ENCODE data around the gene SLC6A6. TPM values are rescaled to one million over a fixed set of nuclear protein-coding genes. Genes with fewer than 3 reads are reported as not detected.
"Not testable (repeated sequence)": the region's sequence is repeated elsewhere in the genome, so short reads cannot be mapped to it uniquely, and the experiment has no call there.

SLC6A6 gene
- polyA plus RNA-seq, 12 donors, result 2.7 to 15.2 (median 4.2) TPM; not detected in 1

- DNase-seq, result no peak
These were observed 4.9 kb upstream of the SLC6A6 start for GRCh38 chr3:14397531-14397930.

GRCh38 chr3:14397940-14398796, 4.2 kb upstream of the SLC6A6 start:
- DNase-seq, result no peak

GRCh38 chr3:14398797-14399106, 3.7 kb upstream of the SLC6A6 start:
- no peak for DNase-seq

DNA sequence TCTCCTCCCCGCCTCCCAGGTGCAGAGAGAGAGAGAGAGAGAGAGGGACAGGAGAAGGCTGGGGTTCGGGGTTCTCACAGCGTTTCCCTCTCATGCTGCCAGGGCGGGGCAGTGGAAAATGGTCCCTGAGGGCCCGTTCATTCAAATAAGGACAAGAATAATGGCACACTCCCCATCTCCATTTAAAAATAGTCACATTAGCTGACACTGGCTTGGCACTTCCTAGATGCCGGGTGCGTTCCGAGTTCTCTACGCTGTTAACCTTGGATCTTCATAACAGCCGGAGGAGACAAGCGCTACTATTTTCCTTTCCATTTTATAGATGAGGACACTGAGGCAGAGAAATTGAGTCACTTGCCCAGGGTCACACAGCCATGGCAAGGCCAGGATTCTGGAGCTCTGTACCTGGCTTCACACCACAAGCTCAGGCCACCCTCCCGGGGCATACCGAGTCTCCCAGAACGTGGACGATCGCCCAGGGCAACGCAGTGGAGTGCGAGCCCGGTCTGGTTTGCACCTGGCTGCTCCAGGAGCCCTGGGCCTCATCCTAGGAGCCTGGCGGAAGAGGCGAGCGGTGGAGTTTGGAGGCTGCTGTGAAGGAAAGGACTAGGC, 608 bp upstream of the SLC6A6 start:
- no peak for DNase-seq

DNA sequence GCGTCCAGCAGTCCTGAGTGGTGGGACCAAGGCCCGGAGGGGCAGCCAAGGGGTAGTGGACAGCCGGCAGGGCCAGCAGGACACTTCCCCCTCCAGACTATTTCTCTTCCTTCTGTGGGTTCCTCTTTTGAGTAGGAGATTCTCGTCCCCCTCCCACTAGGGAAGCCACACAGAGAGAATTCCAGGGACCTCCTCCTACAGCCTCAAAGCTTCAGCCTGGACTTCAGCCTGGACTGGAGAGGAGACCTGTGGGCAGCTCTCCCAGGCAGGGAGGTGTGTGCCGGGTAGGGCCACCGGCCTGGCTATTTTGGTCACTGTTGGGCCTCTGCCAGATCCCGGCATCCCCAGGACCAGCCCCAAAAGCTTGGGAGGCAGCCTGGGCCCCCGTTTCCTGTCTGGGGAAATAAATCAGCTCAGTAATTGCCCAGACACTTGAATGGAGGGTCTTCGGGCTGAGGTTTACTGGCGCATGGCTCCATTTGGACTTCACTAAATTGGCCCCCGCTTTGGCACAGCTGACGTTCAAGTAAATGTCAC, 1.3 kb downstream of the SLC6A6 start:
- DNase-seq, result peak; percentile 45

DNA sequence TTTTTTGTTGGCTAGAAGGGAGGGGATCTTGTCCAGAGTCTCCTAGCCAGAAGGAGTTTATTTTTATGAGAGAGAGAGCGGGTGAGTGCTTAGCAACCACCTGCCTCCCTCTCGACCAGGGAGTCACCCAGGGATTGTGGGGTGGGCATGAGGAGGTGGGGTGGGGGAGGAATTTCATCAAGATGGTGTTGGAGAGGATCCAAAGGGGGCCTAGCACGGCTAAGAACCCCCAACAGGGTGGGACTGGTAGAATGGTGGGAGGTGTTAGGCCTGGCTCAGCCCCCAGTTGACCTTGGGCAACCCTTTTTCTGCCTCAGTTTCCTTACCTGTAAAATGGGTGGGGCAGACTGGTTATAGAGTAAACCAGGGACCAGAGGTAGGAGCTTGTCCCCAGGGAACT, 1.8 kb downstream of the SLC6A6 start:
- no peak for DNase-seq

DNA sequence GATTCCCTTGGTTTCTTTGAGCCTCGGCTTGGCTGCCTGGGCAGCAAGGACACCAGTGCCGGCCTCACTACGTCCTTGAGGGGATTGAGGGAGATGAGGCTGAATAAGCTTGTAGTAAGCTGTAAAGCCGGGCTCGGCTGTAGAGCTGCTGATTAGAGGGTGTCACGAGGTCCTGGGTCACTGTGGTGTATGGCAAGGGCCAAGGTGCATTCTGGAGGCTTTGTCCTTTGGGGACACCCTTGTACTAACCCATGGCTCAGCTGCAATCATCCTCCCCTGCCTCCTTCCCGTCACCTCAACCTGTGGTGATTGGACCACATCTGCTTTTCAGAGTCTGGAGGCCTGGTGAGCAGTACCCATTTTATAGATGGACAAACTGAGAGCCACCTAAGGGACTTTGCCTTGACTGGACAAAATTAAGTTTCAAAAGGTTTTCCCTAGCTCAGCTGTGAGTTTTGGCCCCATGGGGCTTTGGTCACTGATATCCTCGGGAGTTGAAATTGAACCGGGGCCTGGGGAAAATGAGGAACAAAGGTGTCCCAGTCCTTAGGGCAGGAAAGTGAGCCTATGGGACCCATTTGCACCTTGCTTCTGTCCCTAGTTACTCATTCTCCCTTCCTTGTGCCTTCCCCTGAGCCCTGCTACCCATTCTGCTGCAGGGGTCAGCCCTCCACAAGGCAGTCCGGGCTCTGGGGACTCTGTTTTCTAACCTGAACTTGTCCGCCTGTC, 2.4 kb downstream of the SLC6A6 start:
- DNase-seq, result no peak

DNA sequence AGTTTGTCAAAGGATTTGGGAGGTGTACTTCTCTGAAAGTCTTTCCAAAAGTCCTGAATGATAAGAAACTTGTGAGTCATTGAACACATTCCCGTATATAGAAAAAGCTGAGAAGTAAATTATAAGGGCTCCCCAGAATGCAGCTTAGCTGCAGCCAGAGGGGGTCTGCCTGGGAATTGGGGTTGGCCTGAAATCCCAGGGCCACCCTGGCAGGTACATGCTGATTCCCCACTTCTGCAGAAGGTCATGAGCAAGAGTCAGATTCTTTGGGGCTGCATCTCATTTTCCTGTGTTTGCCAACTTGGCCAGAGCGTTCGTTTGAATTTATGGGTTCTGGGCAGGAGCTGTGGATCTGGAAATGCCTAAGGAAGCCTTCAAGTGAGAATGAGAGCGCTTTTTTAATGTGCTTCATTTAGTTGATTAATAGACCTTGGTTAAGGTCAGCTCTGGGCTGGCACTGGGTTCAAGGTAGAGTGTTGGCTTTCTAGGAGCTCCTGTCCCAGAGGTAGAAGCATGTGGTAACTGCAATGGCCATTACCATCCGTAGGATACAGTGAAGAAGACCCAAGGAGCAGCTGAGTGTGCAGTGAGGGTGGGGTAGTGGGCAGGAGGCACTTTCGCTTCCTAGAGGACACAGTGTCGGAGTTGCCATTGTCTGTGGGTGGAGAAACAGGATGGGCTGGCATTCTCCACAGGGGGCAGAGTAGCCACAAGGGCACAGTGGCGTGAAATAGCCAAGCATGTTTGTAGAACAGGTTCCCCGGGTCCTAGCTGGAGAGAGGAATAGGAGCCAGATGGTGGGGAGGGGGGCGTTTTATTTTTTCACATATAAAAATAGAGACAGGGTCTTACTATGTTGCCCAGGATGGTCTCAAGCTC, 3.2 kb downstream of the SLC6A6 start:
- DNase-seq, result no peak

DNA sequence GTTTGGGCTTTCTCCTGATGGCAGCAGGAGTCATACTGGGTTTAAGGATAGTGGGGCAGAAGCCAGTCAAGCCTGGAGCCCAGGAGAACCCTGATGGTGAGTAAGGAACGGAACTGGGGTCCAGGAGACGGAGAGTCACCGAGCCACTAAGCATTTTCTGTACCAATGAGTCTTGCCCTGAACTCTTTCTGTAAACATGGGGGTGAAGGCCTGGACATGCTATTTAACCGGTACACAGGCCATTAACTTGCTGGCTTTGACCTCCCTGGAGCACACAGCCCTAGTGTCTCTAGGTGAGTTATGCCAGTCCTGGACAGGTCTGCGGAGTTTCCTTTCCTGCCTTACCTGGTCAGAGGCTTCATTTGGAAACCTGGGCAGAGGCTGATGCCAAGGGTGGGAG, 3.9 kb downstream of the SLC6A6 start:
- no peak for DNase-seq

DNA sequence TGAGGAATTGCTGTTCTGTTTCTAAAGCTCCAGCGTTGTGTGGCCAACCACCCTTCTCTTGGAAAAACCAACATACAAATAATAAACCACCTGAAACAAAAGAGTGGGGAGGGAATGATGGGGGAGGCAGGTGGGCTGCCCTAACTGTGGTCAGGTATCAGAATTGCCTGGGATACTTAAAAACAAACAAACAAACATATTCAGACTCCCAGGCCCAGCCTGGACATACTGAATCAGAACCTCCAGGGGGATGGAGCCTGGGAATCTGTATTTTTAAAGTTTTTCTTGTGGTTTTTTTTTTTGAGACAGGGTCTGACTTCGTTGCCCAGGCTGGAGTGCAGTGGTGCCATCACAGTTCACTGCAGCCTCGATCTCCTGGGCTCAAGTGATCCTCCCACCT, 4.4 kb downstream of the SLC6A6 start:
- DNase-seq, result no peak

DNA sequence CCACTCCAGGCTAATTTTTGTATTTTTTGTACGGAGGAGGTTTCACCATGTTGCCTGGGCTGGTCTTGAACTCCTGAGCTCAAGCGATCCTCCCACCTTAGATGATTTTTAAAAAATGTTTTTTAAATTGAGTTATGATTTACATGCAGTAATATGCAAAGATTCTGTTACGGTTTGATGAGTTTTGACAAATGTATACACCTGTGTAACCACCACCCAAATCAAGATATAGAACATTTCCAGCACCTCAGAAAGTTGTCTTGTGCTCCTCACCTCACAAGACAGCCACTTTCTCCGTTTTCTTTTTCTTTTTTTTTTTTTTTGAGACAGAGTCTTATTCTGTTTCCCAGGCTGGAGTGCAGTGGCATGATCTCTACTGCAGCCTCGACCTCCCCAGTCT, 4.8 kb downstream of the SLC6A6 start:
- DNase-seq, result no peak

DNA sequence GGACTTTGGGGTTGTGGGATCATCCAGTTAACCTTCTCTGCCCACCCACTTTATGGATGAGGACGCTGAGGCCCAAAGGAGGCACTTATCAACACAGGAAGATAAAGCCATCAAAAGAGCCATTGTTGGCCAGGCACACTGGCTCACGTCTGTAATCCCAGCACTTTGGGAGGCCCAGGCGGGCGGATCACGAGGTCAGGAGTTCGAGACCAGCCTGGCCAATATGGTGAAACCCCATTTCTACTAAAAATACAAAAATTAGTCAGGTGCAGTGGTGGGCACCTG, 7.3 kb downstream of the SLC6A6 start:
- not testable (repeated sequence) for DNase-seq

GRCh38 chr3:14410106-14410502, 7.7 kb downstream of the SLC6A6 start:
- no peak for DNase-seq

- no peak for DNase-seq
These were observed 8.2 kb downstream of the SLC6A6 start for GRCh38 chr3:14410503-14411165.

- no peak for DNase-seq
These were observed 8.7 kb downstream of the SLC6A6 start for GRCh38 chr3:14411166-14411526.

GRCh38 chr3:14411988-14412387, 9.6 kb downstream of the SLC6A6 start:
- DNase-seq, result no peak

DNA sequence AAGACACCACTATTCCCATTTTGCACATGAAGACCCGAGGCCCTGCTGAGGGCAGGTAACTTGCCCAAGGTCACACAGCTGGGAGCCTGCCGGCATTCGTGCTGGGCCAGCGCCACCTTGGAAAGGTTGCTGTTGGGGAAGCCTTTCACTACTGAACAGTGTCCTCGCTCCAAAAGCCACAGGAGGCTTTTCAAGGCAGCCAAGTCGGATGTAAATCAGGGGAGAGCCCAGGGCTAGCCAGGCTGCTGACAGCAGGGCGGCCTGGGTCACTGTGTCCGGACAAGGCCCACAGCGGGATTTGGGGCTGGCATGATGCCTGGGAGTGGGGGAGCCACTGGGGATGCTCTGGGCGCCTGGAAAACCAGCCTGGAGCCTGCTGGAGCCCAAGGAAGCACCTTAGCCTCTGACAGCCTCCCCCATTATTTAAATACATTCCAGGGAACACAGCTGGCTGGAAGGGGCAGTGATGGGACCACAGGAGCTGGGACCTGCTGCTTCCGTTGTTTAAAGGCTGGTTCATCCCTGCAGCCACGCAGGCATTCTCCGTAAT, 10.5 kb downstream of the SLC6A6 start:
- no peak for DNase-seq

GRCh38 chr3:14413381-14414071, 11.1 kb downstream of the SLC6A6 start:
- no peak for DNase-seq

- DNase-seq, result no peak
These were observed 12.5 kb downstream of the SLC6A6 start for GRCh38 chr3:14414846-14415464.

DNA sequence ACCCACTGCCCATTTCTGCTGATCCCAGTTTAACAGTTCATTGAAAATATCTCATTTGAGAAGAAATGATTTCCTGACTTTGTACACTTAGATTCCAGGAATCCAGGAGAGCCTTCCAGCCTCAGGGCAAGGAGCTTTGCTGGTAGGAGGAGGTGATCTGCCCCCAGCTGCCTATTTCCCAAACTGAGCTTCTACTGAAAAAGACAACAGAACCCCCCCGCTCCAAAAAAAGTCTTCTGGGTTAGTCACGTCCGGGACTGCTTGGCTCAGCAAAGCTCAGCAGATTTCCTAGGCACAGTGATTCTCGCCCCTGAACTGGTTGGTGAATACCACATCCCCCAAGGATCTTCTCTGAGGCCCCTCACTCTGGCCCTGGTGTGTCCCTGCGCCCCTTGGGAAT, 13.1 kb downstream of the SLC6A6 start:
- no peak for DNase-seq

Data from muscle of arm (tissue), 12 donors.